ENCODE data around the gene OMP.
A peak's percentile ranks its signal among the peaks of the same experiment; 100 is the strongest.
"Not testable (repeated sequence)": the region's sequence is repeated elsewhere in the genome, so short reads cannot be mapped to it uniquely, and the experiment has no call there.

The OMP gene

DNA sequence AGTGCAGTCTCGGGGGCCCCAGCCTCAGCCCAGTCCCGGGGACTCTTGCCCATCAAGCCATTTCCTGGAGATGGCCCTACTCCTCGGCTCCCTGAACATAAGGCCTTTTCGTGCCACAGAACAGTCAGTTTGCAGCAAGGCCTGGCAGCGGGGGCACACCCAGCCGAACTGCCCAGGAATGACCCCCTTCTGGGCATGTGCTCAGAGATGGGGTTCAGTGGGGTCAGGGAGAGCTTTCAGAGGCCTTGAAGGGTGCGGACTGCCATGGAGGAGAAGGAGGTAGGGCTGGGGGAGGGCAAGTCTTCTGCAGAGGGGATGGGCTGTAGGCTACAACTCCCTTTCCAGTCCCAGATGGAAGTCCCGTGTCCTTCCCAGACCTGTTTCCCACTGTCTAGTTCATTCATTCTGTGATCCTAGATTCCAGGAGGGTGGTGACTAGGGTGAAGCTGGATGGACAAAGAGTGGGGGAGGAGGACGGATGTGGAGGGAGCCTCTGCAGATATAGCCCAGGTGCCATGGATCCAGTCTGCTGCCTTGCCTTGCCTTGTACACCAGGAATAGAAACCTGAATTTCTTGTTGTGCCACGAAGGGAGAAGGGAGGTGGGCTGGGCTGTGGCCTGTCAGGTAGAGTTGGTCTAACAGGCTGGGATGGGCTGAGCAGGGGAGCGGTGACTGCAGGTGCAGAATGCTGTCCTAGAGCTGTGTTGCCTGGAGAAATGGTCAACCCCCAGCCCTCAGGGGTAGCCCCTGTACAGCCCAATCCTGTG, 14.2 kb upstream of the OMP start:
- no peak for DNase-seq

DNA sequence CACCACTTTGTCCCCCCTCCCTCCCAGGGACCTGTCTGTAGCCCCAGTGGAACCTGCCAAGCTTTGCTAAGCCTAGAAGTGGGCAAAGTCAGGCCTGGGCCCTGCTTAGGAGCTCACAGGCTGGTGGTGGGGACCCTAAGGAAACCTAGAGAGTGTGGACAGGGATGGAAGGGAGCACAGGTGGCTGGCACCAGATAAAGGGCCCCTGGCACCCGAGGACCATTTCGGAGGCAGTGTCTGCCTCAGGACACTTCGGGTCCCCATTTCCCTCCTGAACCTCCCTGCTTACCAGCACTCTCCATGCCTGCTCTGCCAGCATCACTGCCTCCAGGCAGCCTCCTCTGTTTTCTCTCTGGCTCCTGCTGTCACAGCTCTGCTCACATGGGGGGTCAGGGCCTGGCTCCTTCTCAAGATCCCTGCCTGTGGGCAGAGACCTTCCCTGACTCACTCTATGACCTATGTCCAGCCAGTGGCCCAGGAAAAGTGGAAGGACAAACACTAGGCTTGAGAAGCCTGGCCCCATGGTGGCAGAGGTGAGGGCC, 13.6 kb upstream of the OMP start:
- DNase-seq = no peak

DNA sequence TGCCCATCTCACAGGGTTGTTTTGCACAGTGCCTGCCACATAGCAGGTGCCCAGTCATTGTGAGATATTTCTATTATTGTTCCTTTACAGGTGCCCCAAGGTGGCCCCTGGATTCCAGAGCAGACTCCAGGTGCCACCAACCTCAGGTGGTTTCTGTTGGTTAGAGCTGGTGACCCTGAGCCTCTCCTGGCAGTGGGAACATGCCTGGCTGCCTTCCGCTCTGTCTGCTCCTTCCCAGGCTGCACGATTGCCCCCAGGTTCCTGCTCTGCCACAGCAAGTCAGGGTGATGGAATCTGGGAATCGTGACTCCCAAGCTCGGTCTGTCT, 12.6 kb upstream of the OMP start:
- no peak for DNase-seq

DNA sequence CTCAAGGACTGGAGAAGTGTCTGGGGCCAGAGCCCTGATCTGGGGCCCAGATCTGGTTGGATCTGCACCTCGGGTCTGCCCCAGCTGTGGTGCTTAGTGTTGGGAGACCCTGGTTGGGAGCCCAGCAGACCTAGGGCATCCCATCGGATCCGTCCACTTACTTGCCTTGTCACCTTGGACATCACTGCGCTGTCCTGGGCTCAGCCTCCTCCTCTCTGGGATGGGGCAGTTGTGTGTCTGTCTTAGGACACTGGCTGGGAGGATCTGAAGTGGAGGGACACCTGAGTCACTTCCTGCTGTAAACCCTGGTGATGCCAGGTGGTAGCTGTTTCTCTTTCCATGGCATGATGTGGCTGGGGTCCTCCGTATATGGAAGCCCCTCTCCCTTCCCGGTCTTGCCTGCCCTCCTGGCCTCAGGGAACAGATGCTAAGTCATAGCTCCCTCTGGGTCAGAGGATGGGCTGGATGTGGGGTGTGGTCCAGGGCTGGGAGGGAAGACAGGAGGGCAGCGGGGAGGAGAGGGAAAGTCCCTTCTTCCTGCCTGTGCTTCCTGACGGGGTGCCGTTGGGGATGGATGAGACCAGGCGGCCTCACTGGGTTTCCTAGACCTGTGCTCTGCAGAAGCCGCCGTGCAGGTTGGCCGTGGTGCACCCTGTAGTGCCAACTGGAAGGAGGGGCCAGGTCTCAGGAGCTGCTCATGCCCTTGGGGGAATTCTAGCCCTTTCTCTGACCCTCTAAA, 12.1 kb upstream of the OMP start:
- no peak for DNase-seq

DNA sequence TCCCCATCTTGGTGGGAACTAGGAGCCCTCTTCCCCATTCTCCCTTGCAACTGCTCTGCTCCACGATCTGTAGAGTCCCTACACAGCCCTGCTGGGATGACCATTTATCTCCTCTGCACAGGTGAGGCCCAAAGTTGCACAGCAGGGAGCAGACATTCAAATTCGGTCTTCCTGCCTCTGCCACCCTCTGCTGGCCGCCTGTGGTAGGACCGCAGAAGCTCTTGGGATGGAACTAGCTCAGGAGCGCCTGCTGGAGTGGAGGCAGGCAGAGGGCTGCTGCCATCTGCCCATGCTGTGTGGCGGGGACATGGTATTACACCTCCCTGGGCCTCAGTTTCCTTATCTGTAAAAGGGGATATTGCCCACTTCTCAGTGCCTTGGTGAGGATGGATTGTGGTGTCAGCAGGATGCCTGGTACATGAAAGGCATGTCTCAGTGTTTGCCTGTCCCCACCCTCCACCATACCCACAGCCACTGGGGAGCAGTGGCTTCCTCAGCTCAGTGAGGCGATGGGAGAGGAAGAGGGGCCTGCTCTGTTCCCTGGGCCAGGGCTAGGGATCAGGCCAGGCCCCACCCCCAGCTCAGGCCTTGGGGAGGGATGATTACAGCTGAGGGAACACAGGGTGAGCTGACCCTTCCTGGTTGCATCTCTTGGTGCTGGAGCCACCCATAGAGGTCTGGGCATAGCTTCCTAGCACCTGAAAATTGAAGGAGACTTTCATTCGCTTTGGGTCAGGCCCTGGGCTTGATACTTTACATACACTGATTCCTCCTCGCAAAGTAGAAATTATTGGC, 11.3 kb upstream of the OMP start:
- DNase-seq = peak; percentile 29

DNA sequence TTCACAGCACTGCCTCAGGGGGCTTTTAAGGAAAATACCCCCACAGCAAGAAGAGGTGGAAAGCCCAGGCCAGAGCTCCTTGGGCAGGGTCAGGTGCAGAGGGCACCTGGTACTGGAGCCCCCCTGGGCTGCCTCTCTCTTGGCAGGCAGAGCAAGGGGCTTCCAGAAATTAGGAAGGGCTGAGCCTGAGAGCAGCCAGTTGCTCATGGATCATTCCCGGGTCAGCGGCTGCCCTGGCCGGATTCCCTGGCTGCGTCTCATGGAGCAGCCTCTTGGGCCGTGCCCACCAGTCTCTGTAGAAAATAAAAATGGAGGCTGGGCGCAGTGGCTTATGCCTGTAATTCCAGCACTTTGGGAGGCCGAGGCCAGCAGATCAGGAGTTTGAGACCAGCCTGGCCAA, 10.3 kb upstream of the OMP start:
- no peak for DNase-seq

DNA sequence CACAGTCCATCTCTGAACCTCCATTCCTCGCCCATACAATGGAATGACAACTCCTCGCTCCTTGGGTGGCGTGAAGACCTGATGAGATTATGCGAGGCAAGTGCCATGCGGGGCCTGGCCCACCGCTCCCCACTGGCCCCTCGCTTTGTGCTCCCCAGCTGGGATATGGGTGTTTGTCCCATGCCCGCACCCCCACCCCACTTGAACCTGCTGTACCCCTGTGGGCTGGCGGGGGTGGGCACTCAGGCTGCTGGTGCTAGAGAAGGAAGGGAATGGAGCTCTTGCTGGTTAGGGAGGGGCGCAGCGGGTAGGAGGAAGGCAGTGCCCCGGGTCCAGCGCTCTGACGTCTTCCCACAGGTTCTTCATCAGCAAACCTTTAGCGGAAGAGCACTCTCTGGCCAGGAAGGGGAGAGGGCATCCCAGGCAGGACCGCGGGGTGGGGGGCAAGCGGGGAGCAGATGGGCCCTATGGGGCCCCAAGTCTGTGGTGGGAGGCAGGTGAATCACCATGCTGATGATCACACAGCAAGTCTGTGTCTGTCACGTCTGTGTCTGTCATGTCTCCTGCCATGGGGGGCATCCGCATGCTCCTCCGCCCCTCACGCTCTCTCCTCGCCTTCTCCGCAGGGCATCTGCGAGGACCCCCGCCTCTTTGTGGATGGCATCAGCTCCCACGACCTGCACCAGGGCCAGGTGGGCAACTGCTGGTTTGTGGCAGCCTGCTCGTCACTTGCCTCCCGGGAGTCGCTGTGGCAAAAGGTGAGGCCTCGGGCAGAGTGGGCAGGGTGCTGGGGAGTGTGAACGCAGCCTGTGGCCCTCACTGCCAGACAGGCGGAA, 9.4 kb upstream of the OMP start:
- DNase-seq = no peak

DNA sequence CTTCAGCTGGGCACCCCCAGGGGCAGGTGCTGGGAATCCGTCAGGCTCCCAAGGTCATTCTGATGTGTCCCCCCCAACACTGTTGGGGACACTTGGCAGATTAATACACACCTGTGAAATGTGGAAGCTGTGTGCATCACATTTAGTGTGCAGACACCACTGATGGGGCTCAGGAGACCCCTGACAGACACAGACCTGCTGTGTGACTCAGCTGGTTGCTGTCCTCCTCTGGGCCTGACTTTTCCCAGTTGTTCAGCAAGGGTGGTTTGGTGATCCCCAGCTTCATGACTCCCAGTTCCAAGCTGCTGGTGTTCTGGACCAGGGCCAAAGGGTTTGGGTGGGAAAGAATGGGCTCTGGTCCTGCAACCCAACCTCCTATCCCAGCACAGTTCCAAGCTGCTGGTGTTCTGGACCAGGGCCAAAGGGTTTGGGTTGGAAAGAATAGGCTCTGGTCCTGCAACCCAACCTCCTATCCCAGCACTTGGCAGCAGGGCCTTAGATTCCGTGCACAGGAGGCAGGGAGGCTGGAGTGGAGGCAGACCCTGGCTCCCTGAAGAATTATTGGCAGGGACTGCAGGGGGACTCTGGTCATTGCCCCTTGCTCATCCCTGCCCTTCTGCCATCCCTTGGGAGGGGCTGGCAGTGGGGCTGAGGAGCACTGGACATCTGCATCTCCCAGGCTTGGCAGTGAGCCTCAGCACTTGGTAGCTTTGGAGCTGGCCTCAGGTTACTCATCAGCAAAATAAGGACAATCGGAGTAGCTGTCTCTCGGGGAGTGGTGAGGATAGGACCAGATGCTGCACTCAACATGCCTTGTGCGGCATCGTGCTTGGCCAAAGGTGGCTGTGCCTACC, 8.4 kb upstream of the OMP start:
- no peak for DNase-seq

DNA sequence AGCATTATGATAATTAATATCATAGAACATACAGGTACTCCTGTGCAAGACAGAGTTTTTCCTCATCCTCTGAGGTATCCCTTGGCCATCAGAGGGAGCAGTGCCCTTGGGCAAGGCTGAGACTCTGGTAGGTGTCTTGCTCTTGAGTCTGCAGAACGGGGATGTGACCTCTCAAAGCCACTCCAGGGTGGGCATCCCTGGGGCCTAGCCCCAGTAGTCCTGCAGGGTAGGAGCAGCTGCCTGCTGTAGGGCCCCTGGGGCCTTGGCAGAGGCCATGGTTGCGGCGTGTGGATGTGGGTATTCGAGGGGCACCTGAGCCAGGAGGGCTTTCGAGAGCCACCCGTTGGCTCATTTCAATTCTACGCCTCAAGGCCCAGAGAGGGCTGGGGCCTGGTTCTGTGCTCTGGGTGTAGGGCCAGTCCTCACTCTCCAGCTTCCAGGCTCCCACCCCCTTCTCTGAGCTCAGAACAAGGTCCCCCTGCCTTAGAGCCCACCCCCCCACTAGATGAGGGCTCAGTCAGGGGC, 7.7 kb upstream of the OMP start:
- DNase-seq = no peak

DNA sequence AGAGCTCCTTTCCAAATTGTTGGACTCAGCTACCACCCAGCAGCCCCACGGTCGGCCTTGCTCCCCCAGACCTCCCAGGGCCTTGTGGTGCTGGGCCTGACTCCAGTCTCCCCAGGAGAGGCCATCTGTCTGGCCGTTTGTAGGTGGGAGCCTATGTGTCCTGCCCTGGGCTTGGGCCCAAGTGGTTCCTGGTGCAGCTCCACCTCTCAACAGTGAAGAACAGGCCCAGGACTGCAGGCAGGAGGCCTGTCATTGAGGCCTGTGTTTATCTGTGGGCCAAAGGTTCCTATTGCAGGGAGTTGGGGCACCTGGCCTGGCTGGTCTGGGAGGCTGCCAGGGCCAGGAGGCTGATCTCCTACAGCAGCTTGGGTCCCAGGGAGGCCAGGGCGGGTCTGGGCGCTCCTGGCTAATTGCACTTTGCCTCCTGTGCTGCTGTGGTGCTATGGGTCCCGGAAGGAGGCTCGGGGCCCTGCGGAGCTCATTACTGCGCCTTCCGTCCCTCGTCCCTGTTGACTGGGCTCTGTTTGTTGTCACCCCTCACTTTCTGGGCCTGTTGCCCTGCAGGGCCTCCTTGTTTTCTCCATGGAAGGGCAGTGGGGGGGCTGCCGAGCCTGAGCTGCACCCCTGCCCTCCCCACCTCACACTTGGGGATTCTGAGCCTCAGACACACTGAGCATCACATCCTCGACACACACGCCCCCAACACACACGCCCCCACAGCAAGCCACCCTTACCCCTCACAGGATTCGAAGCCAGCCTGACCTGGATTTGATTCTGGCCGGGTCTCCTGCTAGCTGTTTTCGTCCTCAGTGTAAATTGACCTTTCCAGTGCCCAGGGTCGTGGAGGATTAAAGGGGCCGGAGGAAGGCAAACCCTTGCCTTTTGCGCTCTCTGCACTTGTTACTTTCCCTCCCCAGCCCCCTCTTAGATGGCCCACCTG, 6.8 kb upstream of the OMP start:
- no peak for DNase-seq

DNA sequence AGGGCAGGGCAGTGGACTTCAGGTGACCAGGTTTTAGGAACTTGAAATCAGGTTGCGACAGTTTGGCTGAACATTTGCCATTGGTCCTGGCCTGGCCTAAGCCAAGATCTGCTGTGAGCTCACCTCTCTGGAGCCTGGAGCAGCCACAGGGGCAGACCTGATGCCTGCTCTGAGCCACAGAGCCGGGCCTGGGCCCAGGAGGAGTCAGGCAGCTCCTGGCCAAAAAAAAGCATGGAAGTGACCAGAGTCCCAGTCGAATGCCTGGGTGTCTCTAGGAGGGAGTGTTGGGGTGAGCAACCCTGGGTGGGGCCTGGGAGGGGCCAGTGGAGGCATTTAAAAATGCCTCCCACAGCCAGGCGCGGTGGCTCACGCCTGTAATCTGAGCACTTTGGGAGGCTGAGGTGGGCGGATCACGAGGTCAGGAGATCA, 6.0 kb upstream of the OMP start:
- DNase-seq = no peak

DNA sequence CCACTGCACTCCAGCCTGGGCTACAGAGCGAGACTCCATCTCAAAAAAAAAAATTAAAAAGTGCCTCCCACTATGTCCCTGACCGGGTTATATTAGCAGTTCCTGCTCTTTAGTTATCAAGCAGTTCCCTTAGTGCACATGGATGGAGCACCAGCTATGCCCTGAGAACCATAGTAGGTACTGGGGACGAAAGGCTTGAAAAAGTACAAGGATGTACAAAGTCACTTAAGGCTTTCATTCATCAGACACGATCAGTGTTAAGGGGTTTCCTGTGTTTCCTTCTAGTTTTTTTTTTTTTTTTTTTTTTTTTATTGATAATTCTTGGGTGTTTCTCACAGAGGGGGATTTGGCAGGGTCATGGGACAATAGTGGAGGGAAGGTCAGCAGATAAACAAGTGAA, 5.5 kb upstream of the OMP start:
- DNase-seq = not testable (repeated sequence)

DNA sequence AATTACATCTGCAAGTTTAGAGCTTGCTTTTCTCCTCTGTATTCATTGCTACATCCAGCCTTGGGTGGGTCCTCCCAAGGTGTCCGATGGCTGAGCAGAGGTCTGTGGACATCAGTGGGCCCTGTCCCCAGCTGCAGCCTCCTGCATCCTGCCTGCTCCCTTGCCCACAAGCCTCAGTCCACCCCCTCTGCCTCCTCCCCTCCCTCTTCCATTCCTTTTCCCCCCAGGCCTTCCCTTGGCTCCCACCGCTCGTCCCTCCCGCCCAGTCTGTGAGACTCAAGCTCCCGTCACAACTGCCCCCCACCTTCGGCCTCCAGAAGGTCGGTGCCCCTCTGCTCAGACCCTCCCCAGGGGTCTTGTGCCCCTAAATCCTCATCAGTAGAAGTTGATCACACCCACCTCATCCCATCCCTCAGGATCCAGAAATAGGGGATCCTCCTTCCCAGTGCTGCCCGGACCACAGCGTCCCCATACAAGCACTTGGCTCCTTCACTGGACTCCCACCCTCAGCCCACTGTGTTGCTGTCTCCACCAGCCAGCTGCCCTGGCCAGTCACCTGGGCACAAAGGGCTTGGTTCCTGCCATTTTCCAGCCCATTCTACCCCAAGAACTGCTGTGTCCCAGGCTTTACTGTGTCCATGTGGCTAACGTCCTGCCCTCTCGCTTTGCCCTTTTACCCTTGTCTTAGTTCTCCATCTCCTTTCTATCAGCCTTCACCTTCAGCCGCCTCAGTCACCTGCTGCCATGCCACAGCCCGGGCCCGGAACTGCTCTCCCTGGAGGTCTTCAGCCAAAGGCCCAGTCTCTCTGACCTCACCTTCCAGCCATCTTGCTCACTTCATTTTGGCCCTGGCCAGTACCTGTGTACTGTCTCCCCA, 2.2 kb upstream of the OMP start:
- no peak for DNase-seq

DNA sequence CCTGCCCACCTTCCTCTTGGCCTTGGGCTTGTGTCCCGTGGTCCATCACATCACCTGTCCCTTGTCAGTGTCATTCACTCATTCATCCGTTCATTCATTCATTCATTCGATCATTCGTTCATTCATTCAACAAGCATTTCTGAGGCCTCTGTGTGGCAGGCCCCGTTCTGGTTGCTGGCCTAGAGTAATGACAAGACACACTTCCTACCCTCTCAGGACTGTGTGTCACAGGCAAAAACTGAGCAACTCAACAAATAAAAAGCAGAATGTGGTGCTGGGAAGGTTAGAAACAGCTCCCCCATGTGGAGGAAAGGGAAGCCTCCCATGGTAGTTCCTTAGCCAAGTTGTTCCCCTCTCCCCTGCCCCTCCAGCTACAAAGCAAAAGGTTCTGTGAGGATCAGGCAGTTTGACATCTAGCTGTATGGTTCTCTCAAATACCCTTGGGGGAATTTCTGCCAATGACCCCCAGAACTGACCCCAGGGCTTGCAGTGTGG, 1.6 kb upstream of the OMP start:
- no peak for DNase-seq

DNA sequence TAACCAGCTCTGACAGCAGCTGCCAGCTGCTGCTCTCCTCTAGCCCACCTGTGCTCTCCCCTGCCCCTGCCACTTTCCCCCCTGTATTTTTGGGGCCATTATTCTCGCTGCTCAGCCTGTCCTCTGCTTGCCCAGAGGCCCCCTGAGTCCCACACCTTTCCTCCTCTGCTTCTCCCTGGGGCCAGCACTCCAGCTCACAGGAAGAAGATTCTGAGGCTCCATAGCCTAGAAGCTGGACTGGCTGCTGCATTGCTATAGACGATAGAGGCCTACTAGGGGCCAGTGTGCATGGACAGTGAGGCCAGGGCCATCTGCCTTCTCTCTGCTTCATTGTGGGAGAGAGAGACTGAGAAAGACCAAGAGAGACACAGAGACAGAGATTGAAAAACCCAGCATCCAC, 679 bp downstream of the OMP start:
- DNase-seq = no peak

DNA sequence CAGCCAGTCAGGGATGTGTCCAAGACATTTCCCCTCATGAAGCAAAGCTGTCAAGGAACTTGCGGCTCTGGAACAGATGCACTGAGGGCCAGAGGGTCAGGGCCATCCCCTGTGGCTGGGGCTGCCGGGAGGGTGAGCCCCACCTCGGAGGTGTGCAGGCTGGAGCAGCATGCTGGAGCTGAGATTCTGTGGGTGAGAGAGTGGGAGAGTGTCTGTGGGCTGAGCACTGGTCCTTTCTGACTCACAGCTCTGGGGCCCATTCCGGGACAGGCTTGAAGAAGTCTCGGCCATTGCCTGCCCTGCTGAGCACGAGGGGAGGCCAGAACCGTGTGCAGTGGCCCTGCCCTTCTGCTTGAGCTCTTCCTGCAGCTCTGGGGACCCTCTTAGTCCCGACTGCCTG, 2.1 kb downstream of the OMP start:
- DNase-seq = no peak

DNA sequence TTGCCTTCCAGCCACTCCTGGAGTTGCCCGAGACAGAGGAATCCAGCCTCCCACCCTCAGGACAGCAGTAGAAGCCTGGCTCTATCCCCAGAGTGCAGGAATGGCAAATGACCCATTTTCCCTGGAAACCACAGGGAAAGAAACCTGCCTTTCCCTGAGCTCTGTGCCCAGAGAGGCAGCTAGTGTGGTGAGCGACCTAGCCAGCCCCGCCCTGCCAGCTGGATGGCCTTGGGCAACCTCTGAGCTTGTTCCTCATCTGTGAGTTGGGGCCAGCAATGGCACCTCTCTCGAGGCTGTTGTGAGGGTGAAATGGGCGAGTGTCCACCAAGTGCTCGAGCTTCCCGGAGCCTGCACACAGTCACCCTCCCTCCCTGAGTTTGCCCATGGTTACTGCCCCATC, 3.7 kb downstream of the OMP start:
- no peak for DNase-seq

DNA sequence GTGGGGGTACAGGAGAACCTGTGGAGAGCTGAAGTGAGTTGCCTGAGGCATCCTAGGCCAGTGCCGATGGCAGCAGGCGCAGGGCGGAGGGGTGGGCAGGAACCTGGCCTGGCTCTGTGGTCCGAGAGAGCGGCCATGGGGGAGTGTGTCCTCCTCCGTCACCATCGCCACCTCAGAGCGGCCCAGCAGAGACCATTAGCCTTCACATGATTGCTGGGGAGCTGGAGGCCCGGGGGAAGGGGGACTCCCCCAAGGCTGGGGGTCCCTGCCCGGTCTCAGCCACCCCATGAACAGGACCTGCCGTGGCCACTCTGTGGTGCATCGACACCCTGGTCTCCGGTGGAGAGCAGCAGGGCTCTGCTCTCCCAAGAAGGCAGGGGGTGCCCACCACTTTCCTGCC, 4.1 kb downstream of the OMP start:
- no peak for DNase-seq

DNA sequence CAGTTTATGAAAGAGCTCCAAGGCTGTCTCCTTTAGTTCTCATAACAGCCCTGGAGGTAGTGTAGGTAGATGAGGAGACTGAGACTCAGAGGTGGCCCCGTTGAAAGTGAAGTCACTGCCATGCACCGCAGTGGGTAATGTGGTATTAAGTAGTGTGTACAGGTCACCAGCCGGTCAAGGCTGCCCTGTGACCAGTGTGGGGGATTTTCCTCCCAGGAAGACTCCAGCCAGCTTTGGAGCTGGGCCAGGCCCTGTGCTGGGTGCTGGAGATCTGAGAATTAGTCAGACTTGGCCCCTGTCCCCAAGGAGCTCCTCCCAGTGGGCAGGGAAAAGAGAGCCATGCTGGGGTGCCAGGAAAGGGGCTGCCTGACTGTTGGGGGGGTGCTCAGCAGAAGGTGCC, 5.3 kb downstream of the OMP start:
- no peak for DNase-seq
